ENCODE measurements around the gene HOXC10. TPM values are rescaled to one million over a fixed set of nuclear protein-coding genes. Genes with fewer than 3 reads are reported as not detected.
A peak's percentile ranks its signal among the peaks of the same experiment; 100 is the strongest.

HOXC10 gene
- total and polyA plus RNA-seq, 3 donors from 2014 or later: 1.4 to 4.3 (median 2.6) TPM

DNA sequence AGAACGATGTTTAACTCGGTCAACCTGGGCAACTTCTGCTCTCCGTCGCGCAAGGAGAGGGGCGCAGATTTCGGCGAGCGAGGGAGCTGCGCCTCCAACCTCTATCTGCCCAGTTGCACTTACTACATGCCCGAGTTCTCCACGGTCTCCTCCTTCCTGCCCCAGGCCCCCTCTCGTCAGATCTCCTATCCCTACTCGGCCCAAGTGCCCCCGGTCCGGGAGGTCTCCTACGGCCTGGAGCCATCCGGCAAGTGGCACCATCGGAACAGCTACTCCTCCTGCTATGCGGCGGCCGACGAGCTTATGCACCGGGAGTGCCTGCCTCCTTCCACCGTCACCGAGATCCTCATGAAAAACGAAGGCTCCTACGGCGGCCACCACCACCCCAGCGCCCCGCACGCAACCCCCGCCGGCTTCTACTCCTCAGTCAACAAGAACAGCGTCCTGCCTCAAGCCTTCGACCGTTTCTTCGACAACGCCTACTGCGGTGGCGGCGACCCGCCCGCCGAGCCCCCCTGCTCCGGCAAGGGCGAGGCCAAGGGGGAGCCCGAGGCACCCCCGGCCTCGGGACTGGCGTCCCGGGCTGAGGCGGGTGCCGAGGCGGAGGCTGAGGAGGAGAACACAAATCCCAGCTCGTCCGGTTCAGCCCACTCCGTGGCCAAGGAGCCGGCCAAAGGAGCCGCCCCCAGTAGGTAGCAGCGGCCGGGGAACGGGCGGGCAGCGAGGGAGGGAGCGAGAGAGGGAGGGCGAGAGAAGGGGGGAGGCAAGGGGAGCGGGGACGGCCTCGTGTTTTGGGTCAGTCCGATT lies 11.5 kb upstream of the HOXC10 start:
- Histone ChIP-seq H3K9me3 (no peaks in the 10 kb centered on the region), H3K36me3 (ENCODE audit: low read depth, missing control alignments) (no peaks in the 10 kb centered on the region), H3K4me3 (peak overlapping the region; percentile 2 to 41), H3K27ac (no peak overlapping the region), H3K4me1 (peaks cover 12% of the 10 kb centered on the region), H3K27me3 (peaks cover 10% of the 10 kb centered on the region)
- 3 to 11% methylated on average over 26 to 71 of the region's 71 CpGs for WGBS, 2 donors
- intact Hi-C loops (cut with DNase I; ENCODE audit: low total_unique reads): no loop called here
- no peak for DNase-seq
- no peak for TF ChIP-seq POLR2A (IDR thresholded peaks at IDR 0.05)

DNA sequence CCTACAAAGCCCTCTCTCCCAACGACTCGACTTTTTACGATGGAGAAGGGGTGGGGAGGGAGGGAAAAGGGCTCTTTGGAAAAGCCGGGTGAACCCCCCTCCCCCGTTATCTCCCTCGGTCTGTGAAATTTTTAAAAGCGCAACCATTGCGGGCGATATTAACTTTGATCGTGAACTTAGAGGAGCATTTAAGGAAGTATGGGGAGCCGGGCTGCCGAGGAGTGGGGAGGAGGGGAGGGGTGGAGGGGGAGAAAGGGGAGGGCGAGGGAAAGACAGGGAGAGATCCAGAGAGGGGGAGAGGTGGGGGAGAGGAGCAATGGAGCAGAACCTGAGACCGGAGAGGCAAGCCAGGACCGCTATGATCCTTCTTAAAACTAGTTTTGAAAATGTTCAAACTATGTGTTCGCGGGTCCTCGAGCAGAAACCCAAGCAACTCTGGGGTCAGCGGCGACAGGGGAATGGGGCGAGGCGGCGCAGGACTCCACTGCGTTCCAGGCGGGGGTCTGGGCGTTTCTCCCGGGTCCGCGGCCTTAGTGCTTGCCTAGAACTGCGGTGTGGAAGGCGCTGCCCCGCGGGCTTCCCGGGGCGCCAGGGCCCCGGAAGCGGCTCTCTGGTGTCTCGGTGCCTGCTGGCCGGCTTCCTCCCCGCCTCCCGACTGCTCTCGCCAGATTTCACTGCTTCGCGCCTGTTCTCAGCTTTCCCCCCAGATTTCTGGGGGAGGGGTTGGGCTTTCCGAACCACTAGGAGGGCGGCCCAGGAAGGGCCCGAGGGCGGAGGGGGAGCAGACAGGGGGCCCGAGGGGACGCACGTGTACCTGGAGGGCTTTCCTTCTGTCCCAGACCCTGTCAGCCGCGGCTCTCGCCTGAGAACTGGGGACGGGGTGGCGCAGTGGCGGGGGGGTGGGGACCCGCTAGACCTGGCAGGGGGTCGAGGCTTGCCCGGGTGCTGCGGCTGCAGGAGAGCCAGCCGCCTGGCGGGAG lies 10.6 kb upstream of the HOXC10 start, which contains the start of gene HOTAIR:
Gene HOTAIR, minus strand, starts transcription at position 871 of the 980 bp plus-strand sequence.
- 1 to 3% methylated on average over 24 to 63 of the region's 63 CpGs for WGBS, 2 donors
- Histone ChIP-seq H3K4me3 (peak within 1 kb of the TSS; percentile 15 to 41), H3K27me3 (peaks cover 10% of the 10 kb centered on the region), H3K4me1 (peaks cover 12% of the 10 kb centered on the region), H3K27ac (no peak within 1 kb of the TSS), H3K36me3 (ENCODE audit: low read depth, missing control alignments) (no peaks in the 10 kb centered on the region), H3K9me3 (no peaks in the 10 kb centered on the region)
- no peak for DNase-seq
- intact Hi-C loops (cut with DNase I; ENCODE audit: low total_unique reads): no loop called here
- TF ChIP-seq POLR2A (IDR thresholded peaks at IDR 0.05): no peak
- TF ChIP-seq, protein P1, sequence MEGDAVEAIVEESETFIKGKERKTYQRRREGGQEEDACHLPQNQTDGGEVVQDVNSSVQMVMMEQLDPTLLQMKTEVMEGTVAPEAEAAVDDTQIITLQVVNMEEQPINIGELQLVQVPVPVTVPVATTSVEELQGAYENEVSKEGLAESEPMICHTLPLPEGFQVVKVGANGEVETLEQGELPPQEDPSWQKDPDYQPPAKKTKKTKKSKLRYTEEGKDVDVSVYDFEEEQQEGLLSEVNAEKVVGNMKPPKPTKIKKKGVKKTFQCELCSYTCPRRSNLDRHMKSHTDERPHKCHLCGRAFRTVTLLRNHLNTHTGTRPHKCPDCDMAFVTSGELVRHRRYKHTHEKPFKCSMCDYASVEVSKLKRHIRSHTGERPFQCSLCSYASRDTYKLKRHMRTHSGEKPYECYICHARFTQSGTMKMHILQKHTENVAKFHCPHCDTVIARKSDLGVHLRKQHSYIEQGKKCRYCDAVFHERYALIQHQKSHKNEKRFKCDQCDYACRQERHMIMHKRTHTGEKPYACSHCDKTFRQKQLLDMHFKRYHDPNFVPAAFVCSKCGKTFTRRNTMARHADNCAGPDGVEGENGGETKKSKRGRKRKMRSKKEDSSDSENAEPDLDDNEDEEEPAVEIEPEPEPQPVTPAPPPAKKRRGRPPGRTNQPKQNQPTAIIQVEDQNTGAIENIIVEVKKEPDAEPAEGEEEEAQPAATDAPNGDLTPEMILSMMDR (IDR thresholded peaks at IDR 0.05): no peak

DNA sequence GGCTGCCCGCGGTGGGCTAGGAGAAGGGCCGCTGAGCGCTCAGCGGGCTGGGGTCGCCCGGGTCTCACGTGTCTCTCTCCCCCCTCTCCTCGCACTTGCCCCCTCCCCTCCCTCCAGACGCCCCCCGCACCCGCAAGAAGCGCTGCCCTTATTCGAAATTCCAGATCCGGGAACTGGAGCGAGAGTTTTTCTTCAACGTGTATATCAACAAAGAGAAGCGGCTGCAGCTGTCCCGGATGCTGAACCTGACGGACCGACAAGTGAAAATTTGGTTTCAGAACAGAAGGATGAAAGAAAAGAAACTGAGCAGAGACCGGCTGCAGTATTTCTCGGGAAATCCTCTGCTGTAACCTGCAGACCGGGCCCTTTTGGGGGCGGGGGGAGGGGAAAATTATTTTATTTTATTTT lies 9.9 kb upstream of the HOXC10 start:
- DNase-seq: no peak
- no peak overlapping the region for H3K27ac ChIP-seq
- no peaks in the 10 kb centered on the region for H3K36me3 ChIP-seq (ENCODE audit: low read depth, missing control alignments)
- 2 to 5% methylated on average over 15 to 25 of the region's 25 CpGs for WGBS, 2 donors
- peaks cover 12% of the 10 kb centered on the region for H3K4me1 ChIP-seq
- TF ChIP-seq POLR2A (IDR thresholded peaks at IDR 0.05): no peak
- intact Hi-C loops (cut with DNase I; ENCODE audit: low total_unique reads): no loop called here
- H3K27me3 ChIP-seq: peaks cover 10% of the 10 kb centered on the region
- H3K4me3 ChIP-seq: peak overlapping the region; percentile 15 to 41
- no peaks in the 10 kb centered on the region for H3K9me3 ChIP-seq

DNA sequence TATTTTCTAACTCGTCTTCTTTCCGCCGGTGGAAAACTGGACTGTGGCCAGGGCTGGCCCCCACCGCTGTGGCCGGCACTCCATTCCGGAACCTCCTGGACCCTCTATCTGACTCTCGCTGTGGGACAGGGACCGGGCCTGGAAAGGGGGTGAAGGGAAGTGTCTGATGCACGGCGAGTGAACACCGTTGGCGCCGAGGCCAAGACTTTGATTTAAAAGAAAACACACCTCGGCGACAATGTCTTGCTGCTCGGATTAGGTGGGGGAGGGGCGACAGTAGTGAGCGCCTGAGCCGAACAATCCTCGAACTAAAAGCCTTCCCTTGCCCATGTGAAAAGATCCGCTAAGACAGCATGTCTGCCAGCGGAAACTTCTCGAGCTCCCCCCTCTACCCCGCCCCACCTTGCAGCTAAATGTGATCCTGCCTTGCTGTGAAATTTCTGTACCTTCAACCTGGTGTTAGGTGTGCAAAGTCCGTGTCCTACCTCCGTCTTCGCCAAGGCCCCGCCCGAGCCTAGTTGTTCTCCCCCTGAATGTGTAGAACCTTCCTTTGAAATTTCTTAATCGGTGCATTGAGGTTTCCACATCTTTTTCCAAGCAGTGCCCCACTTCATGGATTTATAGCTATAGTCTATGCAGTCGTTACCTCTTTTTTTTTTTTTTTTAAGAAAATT lies 9.3 kb upstream of the HOXC10 start:
- Histone ChIP-seq H3K4me3 (peak overlapping the region in 1 of 2 donors; percentile 41), H3K9me3 (no peaks in the 10 kb centered on the region), H3K4me1 (peaks cover 12% of the 10 kb centered on the region), H3K27me3 (peaks cover 10% of the 10 kb centered on the region), H3K27ac (no peak overlapping the region), H3K36me3 (ENCODE audit: low read depth, missing control alignments) (no peaks in the 10 kb centered on the region)
- no peak for DNase-seq
- WGBS, 2 donors: 10 to 21% methylated on average over 30 to 31 of the region's 31 CpGs
- TF ChIP-seq POLR2A (IDR thresholded peaks at IDR 0.05): no peak
- TF ChIP-seq, protein P1 (IDR thresholded peaks at IDR 0.05): no peak
- intact Hi-C loops (cut with DNase I; ENCODE audit: low total_unique reads): no loop called here

DNA sequence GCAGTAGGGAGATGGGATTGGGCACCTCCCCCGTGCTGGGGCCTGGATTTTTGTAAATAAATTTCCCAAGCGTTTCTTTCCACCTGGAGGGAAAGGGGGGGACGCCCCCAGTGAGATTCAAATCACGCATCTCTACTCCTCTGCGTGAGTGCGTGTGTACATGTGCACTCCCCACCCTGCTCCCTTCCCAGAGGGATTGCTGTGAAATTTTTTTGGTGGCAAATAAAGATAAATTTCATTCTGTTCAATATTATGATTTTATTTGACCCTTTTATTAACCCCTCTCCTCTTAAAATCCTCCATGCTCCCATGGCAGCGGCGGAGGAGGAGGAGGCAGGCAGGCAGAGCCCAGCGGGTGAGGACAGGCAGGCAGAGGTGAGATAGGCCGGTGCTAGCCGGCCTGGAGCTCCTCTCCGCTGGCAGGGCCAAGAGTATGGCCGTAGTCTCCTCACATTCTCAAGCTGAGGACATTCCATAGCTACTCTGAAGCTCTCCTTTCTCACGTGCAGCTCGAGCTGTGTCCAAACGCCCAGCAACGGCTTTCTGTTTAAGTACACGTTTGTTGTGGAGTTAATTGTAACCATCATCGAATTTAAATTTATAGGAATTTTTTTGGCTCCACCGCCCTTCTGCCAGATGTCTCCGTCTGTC lies 8.6 kb upstream of the HOXC10 start:
- Histone ChIP-seq H3K9me3 (no peaks in the 10 kb centered on the region), H3K4me1 (peaks cover 12% of the 10 kb centered on the region), H3K4me3 (no peak overlapping the region), H3K36me3 (ENCODE audit: low read depth, missing control alignments) (no peaks in the 10 kb centered on the region), H3K27me3 (peaks cover 10% of the 10 kb centered on the region), H3K27ac (no peak overlapping the region)
- DNase-seq: no peak
- WGBS, 2 donors: 18 to 34% methylated on average over 21 of the region's 21 CpGs
- intact Hi-C loops (cut with DNase I; ENCODE audit: low total_unique reads): no loop called here
- TF ChIP-seq POLR2A (IDR thresholded peaks at IDR 0.05): no peak
- TF ChIP-seq, protein P1 (IDR thresholded peaks at IDR 0.05): no peak
